NCI-H446 (cell line): ENCODE measurements around the gene HNRNPCL4.
"Not testable (repeated sequence)": the region's sequence is repeated elsewhere in the genome, so short reads cannot be mapped to it uniquely, and the experiment has no call there.

ENCODE experiments used
- DNase-seq, 2 experiments: peaks; one replicate each; lab custom pipeline; 2025; lab: John Stamatoyannopoulos, UW

HNRNPCL4 gene

DNA sequence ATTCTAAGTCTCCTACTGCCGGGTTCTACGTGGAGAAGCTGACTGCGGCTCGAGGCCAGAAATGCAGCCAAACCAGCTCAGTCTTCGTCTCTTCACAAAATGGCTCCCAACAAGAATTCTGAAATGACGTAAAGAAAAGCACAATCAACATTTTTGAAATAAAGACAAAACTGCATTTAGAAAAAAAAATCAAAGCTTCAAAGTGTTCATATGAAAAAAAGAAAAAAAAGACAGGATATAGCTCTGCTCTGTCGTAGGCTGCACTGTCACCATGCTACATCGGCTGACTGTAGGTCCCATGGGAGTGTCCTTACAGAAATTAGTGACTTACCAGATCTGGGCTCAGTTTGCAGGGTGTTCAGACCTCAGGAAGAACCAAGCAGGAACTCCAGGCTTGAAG is at the start of gene HNRNPCL4:
Gene HNRNPCL4 (minus strand): TSS at position 101 of the 400 bp plus-strand sequence. CDS start 164 bp downstream, outside the sequence.
- not testable (repeated sequence) for DNase-seq

DNA sequence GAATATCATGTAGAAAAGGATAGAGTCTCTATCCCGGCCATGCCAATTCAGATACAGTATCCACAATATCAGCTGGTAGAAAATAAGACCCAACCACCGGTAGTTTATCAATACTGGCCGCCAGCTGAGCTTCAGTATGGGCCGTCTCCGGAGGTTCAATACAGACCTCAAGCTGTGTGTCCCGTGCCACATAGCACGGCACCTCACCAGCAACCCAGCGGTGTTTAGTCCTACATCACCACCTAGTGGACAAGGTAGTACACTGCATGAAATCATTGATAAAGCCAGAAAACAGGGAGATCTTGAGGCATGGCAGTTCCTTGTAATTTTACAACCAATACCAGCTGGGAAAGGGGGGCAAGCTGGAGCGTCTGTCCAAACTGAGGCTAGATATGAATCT is 43.3 kb upstream of the HNRNPCL4 start:
- not testable (repeated sequence) for DNase-seq

DNA sequence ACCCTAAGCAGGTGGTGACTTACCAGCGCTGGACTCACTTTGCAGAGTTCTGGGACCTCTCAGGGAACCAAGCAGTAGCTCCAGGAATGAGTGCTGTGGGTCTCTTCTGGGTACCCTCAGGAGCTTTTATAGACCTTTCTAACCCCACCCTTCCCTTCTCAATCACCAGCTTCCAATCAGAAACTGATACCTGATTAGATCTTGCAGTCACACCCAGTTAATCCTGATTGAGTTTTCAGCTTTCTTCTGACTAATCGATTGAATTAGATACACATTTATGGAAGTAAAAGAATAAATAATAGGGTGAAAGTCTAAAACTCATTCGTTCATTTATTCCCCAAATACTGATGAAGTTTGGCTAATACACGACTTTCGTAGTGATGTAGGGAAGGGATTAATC is 35.9 kb upstream of the HNRNPCL4 start, which contains the start of gene PRAMEF13:
Gene PRAMEF13 (minus strand): TSS at position 101 of the 400 bp plus-strand sequence. CDS start 1,820 bp downstream, outside the sequence.
- not testable (repeated sequence) for DNase-seq

DNA sequence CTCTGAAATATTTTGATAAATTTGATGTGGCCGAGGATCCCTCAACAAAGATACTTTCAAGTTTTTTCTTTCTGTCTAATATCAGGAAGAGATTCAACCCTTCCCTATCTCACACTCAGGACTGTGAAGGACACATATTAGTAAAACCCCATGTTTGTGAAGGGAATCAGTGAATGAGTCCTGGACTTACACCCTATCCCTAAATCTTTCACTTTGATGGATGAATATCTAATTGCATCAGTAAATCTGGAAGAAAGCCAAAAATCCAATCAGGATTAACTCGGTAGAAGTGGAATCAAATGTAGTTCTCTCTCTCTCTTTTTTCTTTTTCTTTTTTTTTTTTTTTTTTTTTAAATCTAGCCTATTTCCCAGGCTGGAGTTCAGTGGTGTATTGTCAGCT is 6.1 kb upstream of the HNRNPCL4 start, which contains the start of gene PRAMEF9:
Gene PRAMEF9 (plus strand): TSS at position 301 of the 400 bp plus-strand sequence. CDS start 3,433 bp downstream, outside the sequence.
- DNase-seq, result not testable (repeated sequence)

DNA sequence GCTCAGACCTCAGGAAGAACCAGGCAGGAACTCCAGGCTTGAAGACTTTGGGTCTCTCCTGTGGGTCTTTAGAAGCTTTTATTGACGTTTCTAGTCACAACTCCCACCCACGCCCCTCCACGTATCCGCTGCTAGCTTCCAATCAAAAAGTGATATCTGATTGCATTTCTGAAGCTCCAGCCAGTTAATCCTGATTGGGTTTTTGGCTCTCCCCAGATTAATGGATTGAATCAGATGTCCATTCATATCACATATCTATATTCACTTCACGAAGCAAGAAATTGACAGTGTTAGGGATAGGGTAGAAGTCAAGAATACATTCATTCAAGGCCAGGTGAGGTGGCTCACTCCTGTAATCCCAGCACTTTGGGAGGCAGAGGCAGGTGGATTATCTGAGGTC is 9.5 kb downstream of the HNRNPCL4 start, which contains the start of gene PRAMEF26:
Gene PRAMEF26 (minus strand): TSS at position 101 of the 400 bp plus-strand sequence. CDS start 2,914 bp downstream, outside the sequence.
- DNase-seq, result not testable (repeated sequence)

DNA sequence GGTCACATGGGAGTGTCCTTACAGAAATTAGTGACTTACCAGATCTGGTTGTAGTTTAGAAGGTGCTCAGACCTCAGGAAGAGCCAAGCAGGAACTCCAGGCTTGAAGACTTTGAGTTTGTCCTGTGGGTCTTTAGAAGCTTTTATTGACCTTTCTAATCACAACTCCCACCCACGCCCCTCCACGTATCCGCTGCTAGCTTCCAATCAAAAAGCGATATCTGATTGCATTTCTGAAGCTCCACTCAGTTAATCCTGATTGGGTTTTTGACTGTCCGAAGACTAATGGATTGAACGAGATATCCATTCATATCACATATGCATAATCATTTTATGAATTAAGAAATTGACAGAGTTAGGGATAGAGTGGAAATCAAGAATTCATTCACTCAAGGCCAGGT is 48.7 kb downstream of the HNRNPCL4 start, which contains the start of gene HNRNPCL2:
Gene HNRNPCL2 (minus strand): TSS at position 101 of the 400 bp plus-strand sequence. CDS start 454 bp downstream, outside the sequence.
- not testable (repeated sequence) for DNase-seq
